Right lobe of liver (tissue), 6 donors: Measurements from ENCODE around the gene SYNDIG1L. TPM values are rescaled to one million over a fixed set of nuclear protein-coding genes. Genes with fewer than 3 reads are reported as not detected.
"Not testable (repeated sequence)": the region's sequence is repeated elsewhere in the genome, so short reads cannot be mapped to it uniquely, and the experiment has no call there.

Experiments
- ATAC-seq, 4 donors: fragments of 200-7000 bp; cut with Tn5 transposase; one replicate each; pipeline ENCODE4 v1.9.1; 2020; ENCODE audit warnings: mild to moderate bottlenecking in 4 of 4, moderate library complexity in 4 of 4
- DNase-seq, 3 donors: peaks; one replicate each; pipeline ENCODE4 v3.0.0-alpha.2; 2020
- H3K27ac ChIP-seq, 3 donors: fragments of 200-600 bp; one replicate each; pipeline ENCODE4 v1.8.0; 2022
- H3K27me3 ChIP-seq, 2 donors: fragments of 200-600 bp; one replicate each; pipeline ENCODE4 v1.8.0; 2022
- H3K36me3 ChIP-seq, 4 donors: fragments of 200-600 bp; sonication (generic) in 1 of 4; one replicate each; pipeline versions ENCODE4 v1.5.1 to v1.8.0; 2017 to 2022; ENCODE audit warnings: control low read depth in 1 of 4
- H3K4me1 ChIP-seq, 4 donors: fragments of 200-600 bp; sonication (generic) in 1 of 4; one replicate each; pipeline versions ENCODE4 v1.5.1 to v1.8.0; 2017 to 2022; ENCODE audit warnings: control low read depth in 1 of 4
- H3K4me3 ChIP-seq, 3 donors: fragments of 200-600 bp; one replicate each; pipeline ENCODE4 v1.8.0; 2022
- H3K9me3 ChIP-seq, 4 donors: fragments of 200-600 bp; sonication (generic) in 1 of 4; one replicate each; pipeline versions ENCODE4 v1.5.1 to v1.8.0; 2017 to 2022; ENCODE audit warnings: control low read depth in 1 of 4
- POLR2A ChIP-seq: fragments of 450-650 bp; IDR thresholded peaks from one replicate; pipeline ENCODE4 v1.6.1; 2017; ENCODE audit warnings: antibody characterized with exemption, mild to moderate bottlenecking
- WGBS: methylation state at CpG from one replicate; pipeline ENCODE4 v1.1.6; 2018; ENCODE audit warnings: low coverage, low lambda C conversion rate; ENCODE audit not compliant: insufficient coverage; ENCODE audit errors: missing lambda C conversion rate; 5-methylcytosine and 5-hydroxymethylcytosine counted together
- intact Hi-C, 2 donors: fragments of 100-400 bp; cut with DNase I; formaldehyde crosslinking; loops; one replicate each; pipeline versions ENCODE4 v1.11.2 to v1.14.1; 2022
- total RNA-seq, 6 experiments: library from RNA; depleted of rRNA in 2 of 6; stranded (reverse); fragments of >200 nt in 2 of 6; fragmentation: NEBNext Ultra II Directional in 3 of 6; extraction: Animal tissue kit (Norgen Biotek cat#: 25700) in 3 of 6; gene quantifications; one replicate each; pipeline versions ENCODE4 v1.1.0 to v1.2.4, GENCODE V29; 2016 to 2023
- TF ChIP-seq, protein P1 (sequence below), 4 donors: fragments of 200-600 bp in 3 of 4; fragments of 450-650 bp in 1 of 4; IDR thresholded peaks; one replicate each; pipeline versions ENCODE4 v1.5.1 to v1.8.0; 2016 to 2022; ENCODE audit warnings: antibody characterized with exemption in 4 of 4, mild to moderate bottlenecking in 2 of 4
- donor health status: DM: no; HTN: yes; CAD: no.
- donor health status: DM: no; HTN: no; CAD: no.
- donor health status: DM: no; HTN: no; CAD: no.
- donor health status: DM: no; HTN: yes; CAD: no.
- donor health status: DM: no; HTN: yes; CAD: no.

SYNDIG1L gene
- total RNA-seq, 6 experiments from 2014 or later = not detected

DNA sequence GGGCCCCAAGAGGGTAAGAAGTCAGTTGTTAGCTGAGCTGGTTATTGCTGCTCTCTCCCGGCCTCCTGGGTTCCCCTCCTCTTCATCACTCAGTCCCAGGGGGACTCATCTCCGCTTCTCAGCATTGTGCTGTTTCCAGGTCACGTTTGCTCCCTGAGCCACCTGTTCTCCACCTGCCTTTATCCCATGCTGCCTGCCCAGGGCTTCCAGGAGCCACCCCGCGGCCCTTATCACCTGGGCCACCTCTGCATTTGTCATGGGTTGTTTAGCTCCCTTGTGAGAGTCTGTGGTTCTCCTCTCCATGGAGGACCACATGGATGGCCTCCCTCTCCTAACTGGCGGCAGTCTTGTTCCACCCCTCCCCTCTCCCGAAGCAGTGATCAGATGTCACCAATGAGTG is 36.0 kb downstream of the SYNDIG1L start:
- H3K27me3 ChIP-seq = no peaks in the 10 kb centered on the region
- no peaks in the 10 kb centered on the region for H3K36me3 ChIP-seq
- no peak overlapping the region for H3K4me3 ChIP-seq
- no peaks in the 10 kb centered on the region for H3K9me3 ChIP-seq
- H3K27ac ChIP-seq = no peak overlapping the region
- intact Hi-C loops = no loop called here
- TF ChIP-seq, protein P1, sequence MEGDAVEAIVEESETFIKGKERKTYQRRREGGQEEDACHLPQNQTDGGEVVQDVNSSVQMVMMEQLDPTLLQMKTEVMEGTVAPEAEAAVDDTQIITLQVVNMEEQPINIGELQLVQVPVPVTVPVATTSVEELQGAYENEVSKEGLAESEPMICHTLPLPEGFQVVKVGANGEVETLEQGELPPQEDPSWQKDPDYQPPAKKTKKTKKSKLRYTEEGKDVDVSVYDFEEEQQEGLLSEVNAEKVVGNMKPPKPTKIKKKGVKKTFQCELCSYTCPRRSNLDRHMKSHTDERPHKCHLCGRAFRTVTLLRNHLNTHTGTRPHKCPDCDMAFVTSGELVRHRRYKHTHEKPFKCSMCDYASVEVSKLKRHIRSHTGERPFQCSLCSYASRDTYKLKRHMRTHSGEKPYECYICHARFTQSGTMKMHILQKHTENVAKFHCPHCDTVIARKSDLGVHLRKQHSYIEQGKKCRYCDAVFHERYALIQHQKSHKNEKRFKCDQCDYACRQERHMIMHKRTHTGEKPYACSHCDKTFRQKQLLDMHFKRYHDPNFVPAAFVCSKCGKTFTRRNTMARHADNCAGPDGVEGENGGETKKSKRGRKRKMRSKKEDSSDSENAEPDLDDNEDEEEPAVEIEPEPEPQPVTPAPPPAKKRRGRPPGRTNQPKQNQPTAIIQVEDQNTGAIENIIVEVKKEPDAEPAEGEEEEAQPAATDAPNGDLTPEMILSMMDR (IDR thresholded peaks at IDR 0.05) = no peak
- TF ChIP-seq POLR2A = no peak
- ATAC-seq (no peak), DNase-seq (no peak)
- 51% methylated on average over 2 of the region's 7 CpGs for WGBS
- no peaks in the 10 kb centered on the region for H3K4me1 ChIP-seq

DNA sequence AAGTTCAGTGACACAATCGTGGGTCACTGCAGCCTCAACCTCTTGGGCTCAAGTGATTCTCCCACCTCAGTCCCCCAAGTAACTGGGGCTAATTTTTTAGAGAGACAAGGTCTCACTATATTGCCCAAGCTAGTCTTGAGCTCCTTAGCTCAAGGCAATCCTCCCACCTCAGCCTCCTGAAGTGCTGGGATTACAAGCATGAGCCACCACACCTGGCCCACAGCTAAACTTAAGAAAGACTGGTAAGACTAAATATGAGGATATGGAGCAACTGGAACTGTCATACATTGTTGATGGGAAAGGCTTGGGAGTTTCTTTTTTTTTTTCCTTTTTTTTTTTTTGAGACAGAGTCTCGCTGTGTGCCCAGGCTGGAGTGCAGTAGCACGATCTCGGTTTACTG is 43.8 kb downstream of the SYNDIG1L start:
- Histone ChIP-seq H3K9me3 (no peaks in the 10 kb centered on the region), H3K4me3 (no peak overlapping the region), H3K27ac (no peak overlapping the region), H3K36me3 (no peaks in the 10 kb centered on the region), H3K27me3 (no peaks in the 10 kb centered on the region), H3K4me1 (no peaks in the 10 kb centered on the region)
- intact Hi-C loops = no loop called here
- DNase-seq = no peak
- no peak for ATAC-seq
- TF ChIP-seq POLR2A = no peak
- TF ChIP-seq, protein P1 (IDR thresholded peaks at IDR 0.05) = no peak
- 77% methylated on average over 3 of the region's 4 CpGs for WGBS

DNA sequence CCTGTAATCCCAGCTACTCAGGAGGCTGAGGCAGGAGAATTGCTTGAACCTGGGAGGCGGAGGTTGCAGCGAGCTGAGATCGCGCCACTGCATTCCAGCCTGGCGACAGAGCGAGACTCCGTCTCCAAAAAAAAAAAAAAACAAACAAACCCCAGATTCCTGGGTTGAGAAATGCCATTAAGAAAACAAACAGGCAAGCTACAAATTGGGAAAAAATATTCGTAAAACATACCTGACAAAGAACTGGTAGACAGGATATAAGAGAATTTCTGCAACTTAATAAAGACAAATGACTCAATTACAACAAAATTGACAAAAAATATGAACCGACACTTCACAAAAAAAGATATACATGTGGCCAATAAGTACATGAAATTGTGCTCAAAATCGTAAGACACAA is 44.4 kb downstream of the SYNDIG1L start:
- H3K4me1 ChIP-seq, H3K36me3 ChIP-seq, DNase-seq, H3K9me3 ChIP-seq, H3K27ac ChIP-seq, intact Hi-C loops, H3K4me3 ChIP-seq, ATAC-seq, H3K27me3 ChIP-seq: not testable (repeated sequence)
- 46% methylated on average over 5 of the region's 10 CpGs for WGBS

DNA sequence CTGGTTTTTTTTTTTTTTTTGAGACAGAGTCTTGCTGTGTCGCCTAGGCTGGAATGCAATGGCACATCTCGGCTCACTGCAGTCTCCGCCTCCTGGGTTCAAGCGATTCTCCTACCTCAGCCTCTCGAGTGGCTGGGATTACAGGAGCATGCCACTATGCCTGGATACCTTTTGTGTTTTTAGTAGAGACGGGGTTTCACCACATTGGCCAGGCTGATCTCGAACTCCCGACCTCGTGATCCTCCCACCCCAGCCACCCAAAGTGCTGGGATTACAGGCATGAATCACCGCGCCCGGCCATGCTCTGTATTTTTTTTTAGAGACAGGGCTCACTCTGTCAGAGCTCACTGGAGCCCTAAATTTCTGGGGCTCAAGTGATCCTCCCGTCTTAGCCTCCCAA is 45.2 kb downstream of the SYNDIG1L start:
- TF ChIP-seq POLR2A = no peak
- TF ChIP-seq, protein P1 (IDR thresholded peaks at IDR 0.05) = no peak
- no peak overlapping the region for H3K4me3 ChIP-seq
- no peaks in the 10 kb centered on the region for H3K27me3 ChIP-seq
- ATAC-seq = no peak
- intact Hi-C loops = no loop called here
- no peaks in the 10 kb centered on the region for H3K36me3 ChIP-seq
- DNase-seq = no peak
- 78% methylated on average over 6 of the region's 13 CpGs for WGBS
- no peaks in the 10 kb centered on the region for H3K4me1 ChIP-seq
- H3K27ac ChIP-seq = no peak overlapping the region
- H3K9me3 ChIP-seq = no peaks in the 10 kb centered on the region

DNA sequence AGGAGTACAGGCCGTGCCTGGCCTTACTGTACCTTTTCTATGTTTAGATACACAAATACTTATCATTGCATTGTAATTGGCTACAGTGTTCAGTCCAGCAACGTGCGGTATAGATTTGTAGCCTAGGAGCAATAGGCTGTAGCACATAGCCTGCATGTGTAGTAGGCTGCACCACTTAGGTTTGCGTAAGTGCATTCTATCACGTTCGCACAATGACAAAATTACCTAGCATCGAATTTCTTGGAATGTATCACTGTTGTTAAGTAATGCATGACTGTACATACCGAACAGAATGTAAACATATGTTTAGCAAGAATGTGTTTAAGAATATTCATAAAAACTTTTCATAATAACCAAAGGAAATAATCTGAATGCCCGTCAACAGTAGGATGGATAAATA is 45.8 kb downstream of the SYNDIG1L start:
- no peaks in the 10 kb centered on the region for H3K9me3 ChIP-seq
- DNase-seq (no peak), ATAC-seq (no peak)
- no peak for TF ChIP-seq POLR2A
- TF ChIP-seq, protein P1 (IDR thresholded peaks at IDR 0.05) = no peak
- no peaks in the 10 kb centered on the region for H3K4me1 ChIP-seq
- H3K36me3 ChIP-seq = no peaks in the 10 kb centered on the region
- no peak overlapping the region for H3K27ac ChIP-seq
- 85% methylated on average over 9 of the region's 9 CpGs for WGBS
- no peak overlapping the region for H3K4me3 ChIP-seq
- no peaks in the 10 kb centered on the region for H3K27me3 ChIP-seq
- intact Hi-C loops = no loop called here
